HUDEP-2 (cell line): ENCODE measurements around the gene PRAMEF20.

Experiments used
- DNase-seq, 76 experiments: peaks; one replicate each; lab custom pipeline; 2025; ENCODE audit not compliant: unreplicated experiment in 76 of 76; lab: John Stamatoyannopoulos, UW

PRAMEF20 gene

DNA sequence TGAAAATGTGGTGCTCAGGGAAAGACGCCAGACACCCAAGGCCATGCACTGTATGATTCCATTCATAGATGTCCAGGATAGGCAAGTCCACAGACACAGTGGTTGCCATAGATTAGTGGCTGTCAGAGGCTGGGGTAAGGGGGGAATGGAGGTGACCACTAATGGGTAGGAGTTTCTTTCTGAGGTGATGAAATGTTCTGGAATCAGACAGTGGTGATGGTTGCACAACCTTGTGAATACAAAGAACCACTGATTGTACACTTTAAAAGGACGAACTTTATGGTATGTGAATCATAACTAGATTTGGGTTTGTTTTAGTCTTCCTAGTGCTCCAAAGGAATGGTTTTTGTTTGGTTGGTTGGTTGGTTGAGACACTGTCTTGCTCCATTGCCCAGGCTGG is 51.7 kb downstream of the PRAMEF20 start:
- DNase-seq = no peak

DNA sequence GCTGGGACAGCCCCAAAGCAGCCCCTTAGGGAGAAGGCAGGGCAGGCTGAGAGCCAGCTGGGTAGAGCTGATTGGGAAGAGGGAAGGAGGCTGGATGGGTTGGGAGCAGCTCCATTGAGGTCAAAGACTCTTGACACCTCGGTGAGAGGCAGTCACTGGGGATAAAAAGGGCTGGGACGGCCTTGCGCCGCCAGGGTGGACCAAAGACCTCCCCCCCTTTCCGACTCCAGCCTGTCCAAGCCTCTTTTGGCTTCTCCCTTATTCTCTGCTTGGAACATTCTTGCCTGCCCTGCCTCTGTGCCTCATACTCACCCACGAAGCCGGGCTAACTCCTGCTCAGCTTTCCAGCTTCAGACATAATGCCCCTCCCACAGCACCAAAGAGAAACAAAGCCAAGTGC is 52.4 kb downstream of the PRAMEF20 start:
- DNase-seq = no peak

DNA sequence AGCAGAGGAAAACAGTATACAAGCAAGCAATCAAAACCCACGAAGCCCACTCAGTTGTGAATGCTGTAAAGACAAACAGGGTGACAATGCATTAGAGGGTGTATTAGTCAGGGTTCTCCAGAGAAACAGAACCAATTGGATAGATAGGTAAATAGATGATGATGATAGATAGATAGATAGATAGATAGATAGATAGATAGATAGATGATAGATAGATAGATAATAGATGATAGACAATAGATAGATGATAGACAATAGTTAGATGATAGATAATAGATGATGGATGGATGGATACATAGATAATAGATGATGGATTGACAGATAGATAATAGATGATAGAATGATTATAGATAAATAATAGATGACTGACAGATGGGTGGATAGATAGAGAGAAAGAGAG is 55.3 kb downstream of the PRAMEF20 start:
- DNase-seq = no peak

DNA sequence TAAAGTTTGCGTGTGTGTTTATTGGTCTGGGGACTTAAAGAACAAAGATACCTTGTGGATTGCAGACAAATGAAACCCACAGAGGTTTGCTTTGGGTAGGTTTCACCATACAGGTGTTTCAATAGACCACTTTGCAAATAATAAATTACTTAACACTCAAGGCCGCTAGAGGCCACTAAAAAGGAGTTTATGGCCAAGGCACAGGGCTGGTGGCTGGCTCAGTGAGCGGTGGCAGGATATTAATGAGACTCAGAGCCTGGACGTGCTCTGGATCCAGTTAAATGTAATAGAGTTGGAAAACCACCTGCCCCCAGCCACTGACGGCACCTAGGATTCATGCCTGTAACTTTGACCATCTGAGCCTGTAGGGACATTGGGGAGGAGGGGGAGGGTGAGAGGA is 59.1 kb downstream of the PRAMEF20 start:
- peak in 1 of 76 experiments; percentile 1 for DNase-seq
